Astrocyte of the cerebellum (primary cell): ENCODE measurements around the gene RBMS1.

ENCODE experiments used
- DNase-seq: peaks from one replicate; pipeline ENCODE4 v3.0.0-alpha.2; 2011; ENCODE audit warnings: low read depth
- H3K4me3 ChIP-seq: 2 replicates; pipeline ENCODE4 v1.5.1; 2011; ENCODE audit warnings: mild to moderate bottlenecking, low read depth, low read length, moderate library complexity
- in situ Hi-C: cut with HindIII; loops from 2 replicates; pipeline ENCODE4 v1.10.0; 2017; ENCODE audit warnings: low sequenced_read_pairs
- TF ChIP-seq, protein P1 (sequence below): IDR thresholded peaks from 2 replicates; pipeline ENCODE4 v1.5.1; 2012; ENCODE audit warnings: low read length, low read depth, moderate library complexity, mild to moderate bottlenecking; ENCODE audit errors: missing control alignments

RBMS1 gene

DNA sequence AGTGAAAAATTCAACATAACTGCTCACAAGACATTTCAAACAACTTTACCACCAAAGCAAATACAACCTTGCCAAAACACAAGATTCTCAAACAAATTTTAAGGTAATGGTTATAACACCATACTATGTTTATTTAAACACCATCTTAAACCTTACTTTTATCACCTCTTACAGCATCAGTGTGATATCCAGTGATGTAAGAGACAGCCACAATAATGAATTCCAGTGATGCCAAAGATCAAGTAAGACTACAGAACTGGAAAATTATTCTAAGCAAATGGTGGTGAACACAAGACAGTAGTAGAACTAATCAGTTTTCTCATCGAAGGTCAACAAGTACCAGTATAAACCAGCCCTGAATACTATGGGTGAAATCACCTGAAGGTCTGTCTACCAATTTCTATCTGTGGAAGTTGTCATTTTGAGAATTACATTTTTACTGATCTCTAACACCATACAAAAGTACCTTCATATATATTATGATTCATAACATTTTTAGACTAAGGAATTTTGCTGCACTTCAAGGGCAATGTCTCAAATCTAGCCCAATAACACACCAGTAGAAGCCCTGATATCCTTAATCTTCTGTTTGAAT lies 146.2 kb downstream of the RBMS1 start:
- DNase-seq, result peak; percentile 38
- no peak overlapping the region for H3K4me3 ChIP-seq
- TF ChIP-seq, protein P1, sequence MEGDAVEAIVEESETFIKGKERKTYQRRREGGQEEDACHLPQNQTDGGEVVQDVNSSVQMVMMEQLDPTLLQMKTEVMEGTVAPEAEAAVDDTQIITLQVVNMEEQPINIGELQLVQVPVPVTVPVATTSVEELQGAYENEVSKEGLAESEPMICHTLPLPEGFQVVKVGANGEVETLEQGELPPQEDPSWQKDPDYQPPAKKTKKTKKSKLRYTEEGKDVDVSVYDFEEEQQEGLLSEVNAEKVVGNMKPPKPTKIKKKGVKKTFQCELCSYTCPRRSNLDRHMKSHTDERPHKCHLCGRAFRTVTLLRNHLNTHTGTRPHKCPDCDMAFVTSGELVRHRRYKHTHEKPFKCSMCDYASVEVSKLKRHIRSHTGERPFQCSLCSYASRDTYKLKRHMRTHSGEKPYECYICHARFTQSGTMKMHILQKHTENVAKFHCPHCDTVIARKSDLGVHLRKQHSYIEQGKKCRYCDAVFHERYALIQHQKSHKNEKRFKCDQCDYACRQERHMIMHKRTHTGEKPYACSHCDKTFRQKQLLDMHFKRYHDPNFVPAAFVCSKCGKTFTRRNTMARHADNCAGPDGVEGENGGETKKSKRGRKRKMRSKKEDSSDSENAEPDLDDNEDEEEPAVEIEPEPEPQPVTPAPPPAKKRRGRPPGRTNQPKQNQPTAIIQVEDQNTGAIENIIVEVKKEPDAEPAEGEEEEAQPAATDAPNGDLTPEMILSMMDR, result no peak
- in situ Hi-C loops, result no loop called here

DNA sequence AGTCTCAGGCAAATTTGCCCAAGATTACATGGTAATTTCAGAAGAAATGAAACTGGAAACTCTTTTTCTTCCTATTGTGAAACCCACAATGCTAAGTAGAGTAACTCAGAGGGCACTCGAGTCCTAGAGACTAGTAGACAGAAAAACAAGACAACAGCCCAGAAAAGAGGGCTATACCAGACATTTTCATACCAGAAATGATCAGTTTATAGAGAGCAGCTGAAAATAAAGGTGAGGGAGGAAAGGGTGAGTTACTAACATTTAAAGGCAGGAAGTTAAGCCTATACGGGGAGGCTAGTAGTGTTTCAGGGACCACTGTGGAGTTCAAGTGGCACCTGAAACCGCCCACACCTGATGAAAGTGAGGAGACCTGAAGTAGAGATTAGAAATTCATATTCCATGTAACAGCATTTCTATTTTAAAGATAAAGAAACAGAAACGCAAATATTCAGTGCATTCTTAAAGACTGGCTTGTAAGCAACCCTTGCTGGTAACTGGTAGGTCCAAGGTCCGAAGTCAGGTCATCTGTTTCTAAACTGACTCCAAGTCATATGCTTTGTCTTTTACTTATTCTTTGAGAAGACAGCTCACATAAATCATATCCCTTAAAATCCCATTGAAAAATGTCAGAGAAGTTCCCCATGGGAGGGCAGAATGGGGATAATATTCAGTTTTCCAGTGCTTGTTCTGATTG lies 148.4 kb downstream of the RBMS1 start:
- DNase-seq, result no peak
- TF ChIP-seq, protein P1, result no peak
- H3K4me3 ChIP-seq, result no peak overlapping the region
- in situ Hi-C loops, result no loop called here

DNA sequence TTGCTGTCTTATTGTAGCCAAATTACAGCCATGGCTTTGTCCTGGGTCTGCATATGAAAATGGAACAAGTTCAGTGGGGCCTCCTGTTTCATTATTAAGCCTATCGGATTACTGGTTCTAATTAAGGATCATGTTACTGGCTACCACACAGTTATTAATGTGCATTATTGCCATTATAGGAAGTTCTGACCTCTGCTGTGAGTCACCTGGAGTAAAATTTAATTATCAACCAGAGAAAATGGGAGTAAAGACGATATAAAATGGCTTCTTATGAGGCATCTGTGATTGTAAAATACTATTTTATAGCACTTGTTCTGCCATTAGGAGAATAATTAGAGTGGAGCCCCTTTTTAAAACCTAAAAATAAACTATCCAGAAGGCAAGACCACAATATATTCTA lies 150.2 kb downstream of the RBMS1 start:
- no peak overlapping the region for H3K4me3 ChIP-seq
- TF ChIP-seq, protein P1, result no peak
- in situ Hi-C loops, result no loop called here
- no peak for DNase-seq

DNA sequence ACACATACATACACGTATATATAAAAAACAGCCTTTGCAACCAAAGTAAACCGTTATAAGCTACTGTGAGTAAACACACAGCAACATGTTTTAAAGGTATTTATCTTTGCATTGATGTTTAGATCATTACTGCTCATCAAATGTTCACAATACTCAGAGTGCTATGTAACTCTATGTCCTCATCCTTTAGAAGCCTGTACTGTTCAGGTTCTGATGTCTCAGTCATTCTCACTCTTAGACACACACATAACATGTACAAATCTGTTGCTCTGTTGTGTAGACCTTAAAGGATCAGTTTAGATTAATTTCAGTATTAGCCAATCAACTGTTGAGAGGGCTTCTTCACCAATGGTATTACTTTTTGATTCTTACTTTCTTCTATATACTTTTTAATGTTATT lies 153.9 kb downstream of the RBMS1 start:
- no peak for DNase-seq
- TF ChIP-seq, protein P1, result no peak
- in situ Hi-C loops, result no loop called here
- H3K4me3 ChIP-seq, result no peak overlapping the region

DNA sequence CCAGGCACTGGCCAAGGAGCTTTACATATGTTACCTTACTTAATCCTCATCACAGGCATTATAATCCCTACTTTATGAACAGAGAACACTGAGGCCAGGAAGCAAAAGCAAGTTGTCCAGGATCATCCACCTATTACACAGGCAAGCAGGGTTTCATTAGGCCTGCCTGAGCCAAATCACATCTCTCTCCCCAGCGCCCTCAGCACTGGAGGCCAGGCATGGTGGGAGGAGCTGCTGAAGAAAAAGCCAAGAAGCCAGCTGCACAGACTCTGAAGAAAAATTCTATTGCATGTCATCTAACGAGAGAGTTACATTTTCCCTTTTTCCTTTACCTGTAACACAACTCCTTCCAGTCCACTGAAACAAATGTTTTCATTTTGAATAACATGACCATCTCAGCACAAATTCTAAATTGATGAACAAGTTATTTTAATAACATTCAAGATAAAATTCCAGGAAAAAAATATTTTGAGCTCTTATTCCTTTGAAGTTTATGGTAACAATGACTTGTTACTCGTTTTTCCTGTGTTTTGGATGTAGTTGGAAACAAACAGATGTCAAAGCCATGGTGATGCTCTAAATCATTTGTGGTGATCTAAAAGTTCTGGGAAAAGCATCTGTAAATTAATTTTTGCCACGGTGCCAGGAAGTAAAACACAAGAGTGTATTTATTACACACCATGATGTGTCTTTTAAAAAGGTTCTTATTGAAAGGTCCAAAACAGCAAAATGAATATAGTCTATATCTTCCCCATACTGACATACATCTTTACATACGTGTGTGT lies 154.5 kb downstream of the RBMS1 start:
- DNase-seq, result no peak
- in situ Hi-C loops, result no loop called here
- TF ChIP-seq, protein P1, result no peak
- no peak overlapping the region for H3K4me3 ChIP-seq

DNA sequence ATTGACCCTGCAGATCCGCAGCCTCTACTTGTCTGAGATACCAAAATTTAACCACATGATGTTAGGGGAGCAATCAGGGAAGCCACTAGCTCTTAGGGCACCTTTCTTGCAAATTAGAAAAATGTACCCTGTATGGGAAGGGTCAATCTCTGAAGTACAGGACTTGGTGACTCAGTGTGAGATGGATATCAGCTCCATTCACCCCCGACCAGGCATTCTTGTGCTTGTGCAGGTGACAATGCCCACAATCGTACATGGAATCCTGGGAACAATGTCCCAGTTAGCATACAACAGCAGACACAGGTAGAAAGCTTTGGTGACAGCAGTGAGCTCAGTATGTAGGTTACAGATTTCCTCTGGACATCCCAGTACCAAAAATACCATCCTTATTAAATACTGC lies 155.9 kb downstream of the RBMS1 start:
- DNase-seq, result no peak
- in situ Hi-C loops, result no loop called here
- no peak overlapping the region for H3K4me3 ChIP-seq
- TF ChIP-seq, protein P1, result no peak
